ENCODE measurements around the gene SH3RF1.
"Not testable (repeated sequence)": the region's sequence is repeated elsewhere in the genome, so short reads cannot be mapped to it uniquely, and the experiment has no call there.

The SH3RF1 gene

GRCh38 chr4:169222761-169223160, 48.0 kb downstream of the SH3RF1 start:
- DNase-seq, result no peak

- DNase-seq, result no peak
Observed at GRCh38 chr4:169221662-169222061, 49.1 kb downstream of the SH3RF1 start.

- no peak for DNase-seq
Observed at GRCh38 chr4:169220854-169221411, 49.8 kb downstream of the SH3RF1 start.

GRCh38 chr4:169220447-169220846, 50.3 kb downstream of the SH3RF1 start:
- DNase-seq, result no peak

GRCh38 chr4:169219440-169219839, 51.3 kb downstream of the SH3RF1 start:
- DNase-seq, result no peak

GRCh38 chr4:169215656-169216055, 55.1 kb downstream of the SH3RF1 start:
- no peak for DNase-seq

- no peak for DNase-seq
Observed at GRCh38 chr4:169212981-169213380, 57.8 kb downstream of the SH3RF1 start.

- no peak for DNase-seq
Observed at GRCh38 chr4:169210504-169211118, 60.1 kb downstream of the SH3RF1 start.

- DNase-seq, result no peak
Observed at GRCh38 chr4:169209388-169209883, 61.3 kb downstream of the SH3RF1 start.

- no peak for DNase-seq
Observed at GRCh38 chr4:169208516-169208915, 62.2 kb downstream of the SH3RF1 start.

GRCh38 chr4:169208090-169208455, 62.7 kb downstream of the SH3RF1 start:
- DNase-seq, result no peak

GRCh38 chr4:169207436-169208089, 63.2 kb downstream of the SH3RF1 start:
- no peak for DNase-seq

GRCh38 chr4:169205744-169206080, 65.0 kb downstream of the SH3RF1 start:
- DNase-seq, result no peak

- DNase-seq, result no peak
Observed at GRCh38 chr4:169205075-169205743, 65.5 kb downstream of the SH3RF1 start.

- DNase-seq, result no peak
Observed at GRCh38 chr4:169203891-169204290, 66.9 kb downstream of the SH3RF1 start.

GRCh38 chr4:169203278-169203677, 67.5 kb downstream of the SH3RF1 start:
- DNase-seq, result not testable (repeated sequence)

GRCh38 chr4:169202878-169203277, 67.9 kb downstream of the SH3RF1 start:
- no peak for DNase-seq

- DNase-seq, result no peak
Observed at GRCh38 chr4:169202145-169202699, 68.5 kb downstream of the SH3RF1 start.

- DNase-seq, result no peak
Observed at GRCh38 chr4:169201222-169202144, 69.3 kb downstream of the SH3RF1 start.

GRCh38 chr4:169200361-169201030, 70.3 kb downstream of the SH3RF1 start:
- DNase-seq, result no peak

GRCh38 chr4:169199184-169199583, 71.6 kb downstream of the SH3RF1 start:
- no peak for DNase-seq

- DNase-seq, result no peak
Observed at GRCh38 chr4:169198167-169198566, 72.6 kb downstream of the SH3RF1 start.

Data from T1000 (cell line).